AG04449 (cell line): Measurements from ENCODE around the gene MNX1.

Experiments
- CTCF ChIA-PET: fragments of 350-600 bp; formaldehyde crosslinking; extraction: SDS; loops from one replicate; lab custom pipeline; 2021; ENCODE audit warnings: antibody characterized with exemption; lab: Yijun Ruan, JAX
- POLR2A ChIA-PET: fragments of 400-600, 350-600 bp; formaldehyde crosslinking; extraction: SDS; loops from one replicate; lab custom pipeline; 2020; ENCODE audit warnings: antibody characterized with exemption, inconsistent platforms; lab: Yijun Ruan, JAX
- DNase-seq: peaks from one replicate; pipeline ENCODE4 v3.0.0-alpha.2; 2010; ENCODE audit warnings: low read depth, low spot score
- H3K4me3 ChIP-seq: 2 replicates; pipeline ENCODE4 v1.5.1; 2011; ENCODE audit warnings: low read depth, mild to moderate bottlenecking, control low read depth, low read length
- TF ChIP-seq, protein P1 (sequence below): IDR thresholded peaks from one replicate; pipeline ENCODE4 v1.5.1; 2011; ENCODE audit warnings: mild to moderate bottlenecking, moderate library complexity, low read length, control low read depth, inconsistent platforms; ENCODE audit not compliant: insufficient read depth; ENCODE audit errors: missing control alignments

The MNX1 gene

DNA sequence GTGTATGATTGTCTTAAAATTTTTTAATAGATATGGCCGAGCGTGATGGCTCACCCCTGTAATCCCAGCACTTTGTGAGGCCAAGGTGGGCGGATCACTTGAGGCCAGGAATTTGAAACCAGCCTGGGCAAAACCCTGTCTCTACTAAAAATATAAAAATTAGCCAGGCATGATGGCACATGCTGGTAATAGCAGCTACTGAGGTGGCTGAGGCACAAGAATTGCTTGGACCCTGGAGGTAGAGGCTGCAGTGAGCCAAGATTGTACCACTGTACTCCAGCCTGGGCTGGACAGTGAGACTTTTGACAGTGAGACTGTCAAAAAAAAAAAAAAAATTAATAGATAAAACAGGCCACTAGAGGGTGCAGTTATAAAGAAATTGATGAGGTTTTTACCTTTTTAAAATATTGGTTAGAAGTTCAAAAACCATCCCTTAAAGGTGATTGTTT lies 40.5 kb downstream of the MNX1 start:
- H3K4me3 ChIP-seq: no peak overlapping the region
- no peak for DNase-seq
- CTCF ChIA-PET: interaction anchor here (0.6 to 8.5 kb wide), 26 partner anchors 9 to 1188 kb away, joined by 3 to 75 read pairs (median 4); partner anchors contain the start of genes DNAJB6 and NOM1
- POLR2A ChIA-PET: no interaction called here
- TF ChIP-seq, protein P1, sequence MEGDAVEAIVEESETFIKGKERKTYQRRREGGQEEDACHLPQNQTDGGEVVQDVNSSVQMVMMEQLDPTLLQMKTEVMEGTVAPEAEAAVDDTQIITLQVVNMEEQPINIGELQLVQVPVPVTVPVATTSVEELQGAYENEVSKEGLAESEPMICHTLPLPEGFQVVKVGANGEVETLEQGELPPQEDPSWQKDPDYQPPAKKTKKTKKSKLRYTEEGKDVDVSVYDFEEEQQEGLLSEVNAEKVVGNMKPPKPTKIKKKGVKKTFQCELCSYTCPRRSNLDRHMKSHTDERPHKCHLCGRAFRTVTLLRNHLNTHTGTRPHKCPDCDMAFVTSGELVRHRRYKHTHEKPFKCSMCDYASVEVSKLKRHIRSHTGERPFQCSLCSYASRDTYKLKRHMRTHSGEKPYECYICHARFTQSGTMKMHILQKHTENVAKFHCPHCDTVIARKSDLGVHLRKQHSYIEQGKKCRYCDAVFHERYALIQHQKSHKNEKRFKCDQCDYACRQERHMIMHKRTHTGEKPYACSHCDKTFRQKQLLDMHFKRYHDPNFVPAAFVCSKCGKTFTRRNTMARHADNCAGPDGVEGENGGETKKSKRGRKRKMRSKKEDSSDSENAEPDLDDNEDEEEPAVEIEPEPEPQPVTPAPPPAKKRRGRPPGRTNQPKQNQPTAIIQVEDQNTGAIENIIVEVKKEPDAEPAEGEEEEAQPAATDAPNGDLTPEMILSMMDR: no peak

DNA sequence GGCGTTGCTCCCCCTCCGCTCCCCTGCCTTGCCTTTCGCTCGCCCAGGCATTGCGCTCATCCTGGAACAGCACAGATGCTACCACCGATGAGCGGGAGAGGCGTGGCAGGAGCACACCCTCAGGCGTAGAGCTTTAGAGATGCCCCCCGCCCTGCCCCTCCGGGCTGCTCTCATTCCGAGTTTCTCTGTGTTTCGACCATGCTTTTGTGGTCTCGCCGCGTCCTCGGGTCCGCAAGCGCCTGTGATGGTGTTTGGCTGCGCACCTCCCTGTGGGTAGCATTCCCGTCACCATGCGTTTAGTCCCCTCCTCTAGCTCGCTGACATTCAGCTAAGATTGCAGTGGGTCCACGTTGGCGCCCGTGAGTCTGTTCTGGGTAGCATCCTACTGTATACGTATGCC lies 42.3 kb downstream of the MNX1 start:
- CTCF ChIA-PET: interaction anchor here (1.0 to 8.5 kb wide), 4 partner anchors 11 to 305 kb away, joined by 4 to 75 read pairs (median 42); partner anchors contain the start of gene NOM1
- no peak overlapping the region for H3K4me3 ChIP-seq
- POLR2A ChIA-PET: no interaction called here
- TF ChIP-seq, protein P1: no peak
- no peak for DNase-seq

DNA sequence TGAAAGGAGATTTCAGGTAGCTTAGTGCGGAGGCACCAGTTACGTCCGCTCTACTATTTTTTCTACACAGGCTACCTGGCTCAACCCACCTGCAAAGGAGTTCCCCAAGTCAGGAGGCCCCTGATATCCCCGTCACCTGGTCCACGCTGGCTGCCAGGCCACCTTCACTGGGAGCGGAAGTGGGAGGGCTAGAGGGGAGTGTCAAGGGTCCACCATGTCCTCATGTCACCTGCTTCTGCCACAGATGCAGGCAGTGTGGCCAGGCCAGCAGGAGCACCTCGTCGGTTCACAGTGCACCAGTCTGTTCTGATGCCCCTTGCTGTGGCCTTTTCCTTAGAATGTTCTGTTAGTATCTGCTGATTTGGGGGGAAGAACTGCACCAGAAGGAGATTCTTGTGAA lies 44.1 kb downstream of the MNX1 start:
- TF ChIP-seq, protein P1: no peak
- POLR2A ChIA-PET: no interaction called here
- no peak for DNase-seq
- CTCF ChIA-PET: interaction anchor here (0.8 to 8.5 kb wide), 4 partner anchors 10 to 306 kb away, joined by 3 to 75 read pairs (median 26); partner anchors contain the start of gene NOM1
- no peak overlapping the region for H3K4me3 ChIP-seq

DNA sequence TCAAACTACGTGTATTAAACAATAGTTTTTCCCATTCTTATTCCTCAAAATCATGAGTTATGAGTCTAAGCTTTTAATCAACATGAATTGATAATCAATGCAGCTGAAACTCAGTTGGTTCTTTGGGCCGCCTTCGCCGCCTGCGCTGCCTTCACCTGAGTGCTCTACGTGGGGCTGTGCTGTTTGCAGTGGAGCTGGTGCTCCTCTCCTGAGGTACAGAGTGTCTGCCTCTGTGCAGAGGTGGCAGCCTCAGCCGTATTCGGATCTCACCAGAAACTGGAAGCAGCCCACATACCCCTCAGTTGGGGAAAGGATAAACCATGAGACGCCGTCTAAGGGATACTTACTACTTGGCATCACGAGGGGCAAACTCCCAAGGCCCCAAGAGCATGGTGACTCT lies 45.5 kb downstream of the MNX1 start:
- H3K4me3 ChIP-seq: no peak overlapping the region
- POLR2A ChIA-PET: no interaction called here
- CTCF ChIA-PET: interaction anchor here (0.8 to 2.9 kb wide), 4 partner anchors 8 to 261 kb away, joined by 3 to 10 read pairs (median 4); partner anchors contain the start of gene NOM1
- TF ChIP-seq, protein P1: no peak
- DNase-seq: no peak

DNA sequence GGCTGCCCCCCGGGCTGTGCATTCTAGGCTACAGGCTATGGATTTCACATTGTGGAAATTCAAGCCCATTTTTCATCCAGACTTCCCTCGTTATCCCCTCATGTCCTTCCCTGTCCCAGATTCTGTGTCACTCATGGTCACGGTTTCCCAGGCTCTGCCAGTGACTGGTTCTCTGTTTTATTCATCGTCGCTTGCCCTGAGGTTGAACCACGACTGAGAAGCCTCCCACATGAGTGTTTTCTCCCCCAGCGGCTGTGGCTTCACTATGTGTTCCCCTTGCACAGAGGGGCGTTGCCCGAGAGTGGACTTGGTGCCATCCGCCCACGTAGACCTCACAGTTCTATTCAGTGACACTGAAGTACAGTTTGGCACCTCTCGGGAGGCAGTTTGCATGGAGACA lies 47.0 kb downstream of the MNX1 start:
- TF ChIP-seq, protein P1: no peak
- POLR2A ChIA-PET: no interaction called here
- CTCF ChIA-PET: interaction anchor here (1.0 to 2.1 kb wide), 2 partner anchors 14 kb away, joined by 7 to 10 read pairs; partner anchors contain the start of gene NOM1
- DNase-seq: no peak
- H3K4me3 ChIP-seq: no peak overlapping the region

DNA sequence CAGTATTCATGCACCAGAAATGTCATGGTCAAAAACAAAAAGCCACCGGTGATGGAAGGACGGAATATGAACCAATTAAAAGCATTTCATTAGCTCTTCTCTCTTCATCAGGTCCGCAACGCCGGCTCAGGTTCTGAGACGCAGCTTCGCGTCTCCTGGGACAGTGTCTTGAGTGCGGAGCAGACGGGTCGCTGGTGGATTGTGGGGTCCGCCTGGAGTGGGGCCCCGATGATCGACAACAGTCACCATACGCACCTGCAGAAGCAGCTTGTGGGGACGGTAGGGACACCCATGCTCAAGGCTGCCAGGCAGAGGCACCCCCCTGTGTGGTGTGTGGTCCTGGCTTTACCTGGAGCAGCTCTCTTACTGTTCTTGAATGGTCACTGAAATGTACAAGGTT lies 47.6 kb downstream of the MNX1 start:
- POLR2A ChIA-PET: no interaction called here

More for the DNA sequence above, 47.6 kb downstream of the MNX1 start:
- no peak for DNase-seq
- H3K4me3 ChIP-seq: no peak overlapping the region
- TF ChIP-seq, protein P1: no peak
- CTCF ChIA-PET: interaction anchor here (1.0 kb wide), 1 partner anchor 13 kb away, joined by 7 read pairs; the partner anchor contains the start of gene NOM1
